ENCODE results near the gene PHACTR4. TPM values are rescaled to one million over a fixed set of nuclear protein-coding genes. Genes with fewer than 3 reads are reported as not detected.

PHACTR4 gene
- total and polyA plus RNA-seq, 9 of the 15 experiments (the other 6 are each of a cell fraction or from before 2014, with no cell fraction given): 6.4 to 43.6 (median 14.2) TPM

DNA sequence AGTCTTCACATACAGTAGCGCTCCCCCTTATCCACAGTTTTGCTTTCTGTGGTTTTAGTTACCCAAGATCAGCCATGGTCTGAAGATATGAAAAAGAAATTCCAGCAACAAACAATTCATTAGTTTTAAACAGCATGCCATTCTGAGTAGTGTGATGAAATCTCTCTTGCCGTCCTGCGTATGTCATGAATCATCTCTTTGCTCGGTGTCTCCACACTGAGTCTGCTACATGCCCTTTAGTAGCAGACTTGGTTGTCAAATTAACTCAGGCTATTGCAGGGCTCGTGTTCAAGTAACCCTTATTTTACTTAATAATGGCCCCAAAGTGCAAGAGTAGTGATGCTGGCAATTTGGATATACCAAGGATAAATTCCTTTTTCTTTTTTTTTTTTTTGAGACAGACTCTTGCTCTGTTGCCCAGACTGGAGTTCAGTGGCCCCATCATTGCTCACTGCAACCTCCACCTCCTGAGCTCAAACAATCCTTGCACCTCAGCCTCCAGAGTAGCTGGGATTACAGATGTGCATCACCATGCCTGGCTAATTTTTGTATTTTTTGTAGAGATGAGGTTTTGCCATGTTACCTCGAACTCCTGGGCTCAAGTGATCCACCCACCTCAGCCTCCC is 22.6 kb downstream of the PHACTR4 start (continued):
- TF ChIP-seq ZBTB1 (CRISPR knock-in tag; IDR thresholded peaks at IDR 0.05; ENCODE audit: borderline replicate concordance, low read depth) (no peak), LEF1 (IDR thresholded peaks at IDR 0.05) (peak; percentile 48; the same call in 1 of the 2 replicates), SIN3A (IDR thresholded peaks at IDR 0.05; ENCODE audit: borderline replicate concordance in 2 of 2, control insufficient read depth in 1 of 2, low read depth in 2 of 2, low read length in 2 of 2) (no peak), MECOM (CRISPR knock-in tag; IDR thresholded peaks at IDR 0.05) (0 out of 2 replicates have a peak, but pooled peaks have one; percentile 13), HDAC8 (tag; IDR thresholded peaks at IDR 0.05) (no peak), ZNF561 (CRISPR knock-in tag; conservative IDR thresholded peaks at IDR 0.05) (no peak), SP1 (CRISPR knock-in tag; IDR thresholded peaks at IDR 0.05) (peak; percentile 56; the same call in 1 of the 2 replicates), RCOR1 (IDR thresholded peaks at IDR 0.05; ENCODE audit: borderline replicate concordance in 1 of 2, low read depth in 2 of 2, low read length in 2 of 2) (0 out of 4 replicates have a peak, but pooled peaks of 1 of the 2 experiments have one; percentile 42), CHCHD3 (CRISPR knock-in tag; IDR thresholded peaks at IDR 0.05) (no peak), BRCA1 (IDR thresholded peaks at IDR 0.05) (no peak), BRCA1 (CRISPR knock-in tag; IDR thresholded peaks at IDR 0.05) (no peak), ZKSCAN8 (CRISPR knock-in tag; IDR thresholded peaks at IDR 0.05) (no peak)
- TF ChIP-seq, protein P1, sequence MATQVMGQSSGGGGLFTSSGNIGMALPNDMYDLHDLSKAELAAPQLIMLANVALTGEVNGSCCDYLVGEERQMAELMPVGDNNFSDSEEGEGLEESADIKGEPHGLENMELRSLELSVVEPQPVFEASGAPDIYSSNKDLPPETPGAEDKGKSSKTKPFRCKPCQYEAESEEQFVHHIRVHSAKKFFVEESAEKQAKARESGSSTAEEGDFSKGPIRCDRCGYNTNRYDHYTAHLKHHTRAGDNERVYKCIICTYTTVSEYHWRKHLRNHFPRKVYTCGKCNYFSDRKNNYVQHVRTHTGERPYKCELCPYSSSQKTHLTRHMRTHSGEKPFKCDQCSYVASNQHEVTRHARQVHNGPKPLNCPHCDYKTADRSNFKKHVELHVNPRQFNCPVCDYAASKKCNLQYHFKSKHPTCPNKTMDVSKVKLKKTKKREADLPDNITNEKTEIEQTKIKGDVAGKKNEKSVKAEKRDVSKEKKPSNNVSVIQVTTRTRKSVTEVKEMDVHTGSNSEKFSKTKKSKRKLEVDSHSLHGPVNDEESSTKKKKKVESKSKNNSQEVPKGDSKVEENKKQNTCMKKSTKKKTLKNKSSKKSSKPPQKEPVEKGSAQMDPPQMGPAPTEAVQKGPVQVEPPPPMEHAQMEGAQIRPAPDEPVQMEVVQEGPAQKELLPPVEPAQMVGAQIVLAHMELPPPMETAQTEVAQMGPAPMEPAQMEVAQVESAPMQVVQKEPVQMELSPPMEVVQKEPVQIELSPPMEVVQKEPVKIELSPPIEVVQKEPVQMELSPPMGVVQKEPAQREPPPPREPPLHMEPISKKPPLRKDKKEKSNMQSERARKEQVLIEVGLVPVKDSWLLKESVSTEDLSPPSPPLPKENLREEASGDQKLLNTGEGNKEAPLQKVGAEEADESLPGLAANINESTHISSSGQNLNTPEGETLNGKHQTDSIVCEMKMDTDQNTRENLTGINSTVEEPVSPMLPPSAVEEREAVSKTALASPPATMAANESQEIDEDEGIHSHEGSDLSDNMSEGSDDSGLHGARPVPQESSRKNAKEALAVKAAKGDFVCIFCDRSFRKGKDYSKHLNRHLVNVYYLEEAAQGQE (IDR thresholded peaks at IDR 0.05; ENCODE audit: borderline replicate concordance): peak; percentile 6; the same call in 1 of the 2 replicates
- TF ChIP-seq, protein P1 (CRISPR knock-in tag; IDR thresholded peaks at IDR 0.05; ENCODE audit: low read depth): no peak
- TF ChIP-seq, protein P2, sequence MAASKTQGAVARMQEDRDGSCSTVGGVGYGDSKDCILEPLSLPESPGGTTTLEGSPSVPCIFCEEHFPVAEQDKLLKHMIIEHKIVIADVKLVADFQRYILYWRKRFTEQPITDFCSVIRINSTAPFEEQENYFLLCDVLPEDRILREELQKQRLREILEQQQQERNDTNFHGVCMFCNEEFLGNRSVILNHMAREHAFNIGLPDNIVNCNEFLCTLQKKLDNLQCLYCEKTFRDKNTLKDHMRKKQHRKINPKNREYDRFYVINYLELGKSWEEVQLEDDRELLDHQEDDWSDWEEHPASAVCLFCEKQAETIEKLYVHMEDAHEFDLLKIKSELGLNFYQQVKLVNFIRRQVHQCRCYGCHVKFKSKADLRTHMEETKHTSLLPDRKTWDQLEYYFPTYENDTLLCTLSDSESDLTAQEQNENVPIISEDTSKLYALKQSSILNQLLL (CRISPR knock-in tag; IDR thresholded peaks at IDR 0.05; ENCODE audit: borderline replicate concordance): no peak

Measured in K562 (cell line).